Urothelium cell line (cell line): ENCODE results near the gene HMCES.
A peak's percentile ranks its signal among the peaks of the same experiment; 100 is the strongest.
"Not testable (repeated sequence)": the region's sequence is repeated elsewhere in the genome, so short reads cannot be mapped to it uniquely, and the experiment has no call there.

ENCODE experiments used
- DNase-seq: peaks from one replicate; pipeline ENCODE4 v3.0.0; 2011; ENCODE audit warnings: low spot score, mixed read lengths
- FAIRE-seq: peaks from 2 replicates; lab custom pipeline; 2011; peaks lifted over from hg19 to GRCh38; lab: Jason Lieb, UNC

The HMCES gene, protein sequence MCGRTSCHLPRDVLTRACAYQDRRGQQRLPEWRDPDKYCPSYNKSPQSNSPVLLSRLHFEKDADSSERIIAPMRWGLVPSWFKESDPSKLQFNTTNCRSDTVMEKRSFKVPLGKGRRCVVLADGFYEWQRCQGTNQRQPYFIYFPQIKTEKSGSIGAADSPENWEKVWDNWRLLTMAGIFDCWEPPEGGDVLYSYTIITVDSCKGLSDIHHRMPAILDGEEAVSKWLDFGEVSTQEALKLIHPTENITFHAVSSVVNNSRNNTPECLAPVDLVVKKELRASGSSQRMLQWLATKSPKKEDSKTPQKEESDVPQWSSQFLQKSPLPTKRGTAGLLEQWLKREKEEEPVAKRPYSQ

GRCh38 chr3:129278439-129278965, at the start of gene HMCES:
HMCES (plus strand) TSS chr3:129278870; CDS start chr3:129279733, 863 bp downstream.
- DNase-seq (peak; percentile 96), FAIRE-seq (peak; percentile 96)

DNA sequence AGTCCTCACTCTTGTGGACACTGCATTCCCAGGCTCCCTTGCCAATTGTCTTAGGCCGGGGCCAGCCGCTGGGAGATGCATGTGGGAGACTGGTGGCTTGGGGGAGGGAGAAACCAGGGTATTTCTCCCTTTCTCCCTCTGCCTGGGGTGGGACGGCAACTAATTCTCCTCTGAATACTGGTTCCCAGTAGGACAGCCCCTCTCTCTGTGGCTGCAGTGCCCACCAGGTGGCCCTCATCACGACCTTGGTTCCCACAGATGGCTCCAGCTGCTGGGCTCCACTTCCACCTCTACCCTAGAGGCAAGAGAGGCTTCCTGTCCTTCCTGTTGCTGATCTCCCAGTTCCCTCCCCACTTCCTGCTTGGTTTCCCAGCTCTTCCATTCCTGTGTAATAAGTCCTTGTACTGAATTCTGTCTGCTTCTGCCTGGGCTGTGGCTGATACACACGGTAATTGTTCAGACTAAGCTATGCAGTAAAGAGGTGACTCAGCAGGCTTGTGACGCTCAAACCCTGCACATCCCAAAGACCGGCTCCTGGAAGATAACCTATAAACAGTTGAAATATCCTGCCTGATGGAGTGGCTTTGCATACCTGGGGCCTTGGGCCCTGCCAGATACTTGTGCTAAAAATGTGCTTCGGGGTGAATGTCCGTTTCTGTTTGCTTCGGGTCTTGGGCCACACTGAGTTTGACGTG, 49.6 kb upstream of the HMCES start:
- peak; percentile 48 for DNase-seq
- no peak for FAIRE-seq

DNA sequence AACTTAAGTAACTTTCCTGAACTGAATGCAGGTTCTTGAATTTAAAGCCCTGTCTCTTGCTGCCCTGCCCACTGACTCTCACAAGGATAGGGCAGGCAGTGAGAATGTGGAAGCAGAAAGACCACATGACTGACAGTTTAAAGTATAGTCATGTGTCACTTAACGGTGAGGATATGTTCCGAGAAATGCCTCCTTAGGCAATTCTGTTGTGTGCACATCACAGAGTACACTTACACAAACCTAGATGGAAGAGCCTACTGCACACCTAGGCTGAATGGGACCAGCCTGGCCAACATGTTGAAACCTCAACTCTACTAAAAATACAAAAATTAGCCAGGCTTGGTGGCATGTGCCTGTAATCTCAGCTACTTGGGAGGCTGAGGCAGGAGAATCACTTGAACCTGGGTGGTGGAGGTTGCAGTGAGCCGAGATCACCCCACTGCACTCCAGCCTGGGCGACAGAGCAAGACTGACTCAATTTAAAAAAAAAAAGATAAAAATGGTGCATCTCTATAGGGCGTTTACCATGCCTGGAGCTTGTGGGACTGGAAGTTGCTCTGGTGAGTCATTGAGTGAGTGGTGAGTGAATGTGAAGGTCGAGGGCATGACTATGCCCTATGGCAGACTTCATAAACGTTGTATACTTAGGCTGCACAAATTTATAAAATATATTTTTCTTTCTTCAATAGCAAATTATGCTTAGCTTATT, 48.2 kb upstream of the HMCES start:
- FAIRE-seq (no peak), DNase-seq (peak; percentile 57)

DNA sequence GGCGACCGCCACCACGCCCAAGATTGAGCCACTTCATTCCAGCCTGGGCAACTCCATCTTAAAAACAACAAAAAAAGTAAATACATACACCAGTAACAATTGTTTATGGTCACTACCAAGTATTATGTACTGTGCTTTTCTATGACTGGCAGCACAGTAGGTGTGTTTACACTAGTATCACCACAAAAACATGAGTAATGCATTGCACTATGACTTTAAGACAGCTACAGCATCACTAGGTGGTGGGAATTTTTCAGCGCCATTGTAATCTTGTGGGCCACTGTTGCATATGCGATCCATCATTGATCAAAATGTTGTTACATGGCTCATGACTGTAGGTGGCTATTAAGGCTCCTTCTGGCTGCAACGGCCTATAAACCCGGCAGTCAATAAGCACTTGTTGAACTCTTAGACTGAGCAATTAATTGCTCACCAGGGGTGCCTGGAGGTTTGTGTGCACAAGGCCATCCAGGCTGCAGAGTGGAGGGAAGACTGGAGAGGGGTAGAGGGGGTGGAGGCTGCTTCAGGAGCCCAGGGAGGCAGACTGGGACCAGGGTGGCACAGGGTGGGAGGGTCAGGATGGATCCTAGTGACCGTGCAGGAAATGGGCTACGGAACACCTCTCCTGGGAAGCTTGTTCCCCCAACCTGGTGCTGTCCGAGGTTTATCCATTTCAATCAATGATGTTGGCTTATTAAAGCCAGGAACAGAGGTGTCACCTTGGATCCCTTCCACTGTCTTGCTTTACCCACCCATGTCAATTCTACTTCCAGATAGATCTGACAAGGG, 47.1 kb upstream of the HMCES start:
- DNase-seq (no peak), FAIRE-seq (no peak)

DNA sequence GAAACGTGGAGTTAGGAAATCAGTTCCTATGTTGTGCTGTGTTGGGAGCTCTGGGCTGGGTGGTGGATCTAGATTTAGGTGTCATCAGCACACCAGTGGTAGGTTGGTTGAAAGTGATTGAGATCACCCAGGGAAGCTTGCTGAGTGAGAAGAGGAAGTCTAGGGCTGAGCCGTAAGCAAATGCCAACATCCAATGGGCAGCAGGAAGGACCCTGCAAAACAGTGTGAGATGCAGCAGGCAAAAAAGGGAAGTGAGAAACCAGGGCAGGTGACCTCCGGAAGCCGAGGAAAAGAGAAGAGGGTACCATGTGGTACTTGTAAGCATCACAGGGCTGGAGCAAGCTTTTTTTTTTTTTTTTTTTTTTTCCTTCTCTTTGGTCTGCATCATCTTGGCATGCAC, 45.1 kb upstream of the HMCES start:
- FAIRE-seq = no peak

DNA sequence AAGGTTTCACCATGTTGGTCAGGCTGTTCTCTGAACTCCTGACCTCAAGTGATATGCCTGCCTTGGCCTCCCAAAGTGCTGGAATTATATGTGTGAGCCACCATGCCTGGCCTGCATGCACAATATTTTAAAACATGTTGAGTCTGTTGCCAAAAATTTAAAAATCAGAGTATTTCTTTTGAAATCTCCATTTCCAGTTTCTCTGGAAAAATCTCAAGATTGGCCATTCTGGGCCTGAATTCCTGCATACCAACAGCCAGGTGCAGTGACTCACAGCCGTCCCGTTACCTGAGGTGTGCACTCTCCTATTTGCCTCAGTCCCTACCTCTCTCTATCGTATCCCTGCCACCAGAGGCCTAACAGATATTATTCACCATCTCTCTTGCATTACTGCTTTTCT, 44.2 kb upstream of the HMCES start:
- FAIRE-seq = no peak
- DNase-seq = no peak

More for the DNA sequence above, 45.1 kb upstream of the HMCES start:
- no peak for DNase-seq

DNA sequence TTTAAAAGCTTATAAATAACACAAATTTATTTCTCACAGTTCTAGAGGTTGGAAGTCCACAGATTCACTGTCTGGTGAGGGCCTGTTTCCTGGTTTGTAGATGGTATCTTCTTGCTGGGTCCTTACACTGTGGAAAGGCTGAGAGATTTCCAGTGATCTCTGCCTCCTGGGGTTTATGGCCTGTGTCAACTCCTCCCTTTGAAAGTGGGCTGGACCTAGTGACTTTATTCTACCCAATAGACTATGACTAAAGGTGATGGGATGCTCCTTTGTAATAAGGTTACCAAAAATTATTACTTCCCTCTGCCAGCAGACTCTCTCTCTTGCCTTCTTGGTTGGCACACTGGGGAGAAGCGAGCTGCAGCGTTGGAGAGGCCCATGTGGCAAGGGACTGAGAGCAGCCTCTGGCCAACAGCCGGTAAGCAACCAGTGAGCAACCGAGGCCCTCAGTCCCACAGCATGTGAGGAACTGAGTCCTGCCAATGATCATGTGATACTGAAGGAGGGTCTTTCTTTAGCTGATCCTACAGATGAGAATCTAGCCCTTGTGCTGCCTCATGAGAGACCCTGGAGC, 43.2 kb upstream of the HMCES start:
- DNase-seq (no peak), FAIRE-seq (no peak)

- no peak for DNase-seq
- FAIRE-seq = no peak
Measured at GRCh38 chr3:129238945-129239705, 39.5 kb upstream of the HMCES start.

- no peak for DNase-seq
- no peak for FAIRE-seq
Measured at GRCh38 chr3:129239991-129240390, 38.7 kb upstream of the HMCES start.

DNA sequence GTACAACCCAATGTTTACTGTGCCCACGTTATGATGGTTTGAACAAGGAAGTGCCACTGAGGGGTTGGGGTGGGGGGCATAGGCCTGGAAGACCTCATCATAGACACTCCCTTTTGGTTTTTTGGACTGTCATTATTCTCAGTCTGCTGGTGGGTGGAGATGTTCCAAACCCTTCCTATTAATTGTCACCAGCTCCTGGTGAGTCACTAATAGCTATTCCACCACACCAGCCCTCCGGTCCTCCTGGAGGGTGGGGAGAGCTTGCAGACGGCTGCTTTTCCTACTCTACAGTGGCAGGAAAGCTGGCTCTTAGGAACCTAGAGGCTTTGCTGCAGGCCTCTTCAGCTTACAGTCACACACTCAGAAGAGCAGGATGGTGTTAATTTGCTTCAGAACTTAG, 38.2 kb upstream of the HMCES start:
- no peak for DNase-seq
- FAIRE-seq = no peak

GRCh38 chr3:129245141-129245540, 33.5 kb upstream of the HMCES start:
- FAIRE-seq (no peak), DNase-seq (no peak)

GRCh38 chr3:129245641-129246306, 32.9 kb upstream of the HMCES start:
- peak; percentile 88 for DNase-seq
- not testable (repeated sequence) for FAIRE-seq

DNA sequence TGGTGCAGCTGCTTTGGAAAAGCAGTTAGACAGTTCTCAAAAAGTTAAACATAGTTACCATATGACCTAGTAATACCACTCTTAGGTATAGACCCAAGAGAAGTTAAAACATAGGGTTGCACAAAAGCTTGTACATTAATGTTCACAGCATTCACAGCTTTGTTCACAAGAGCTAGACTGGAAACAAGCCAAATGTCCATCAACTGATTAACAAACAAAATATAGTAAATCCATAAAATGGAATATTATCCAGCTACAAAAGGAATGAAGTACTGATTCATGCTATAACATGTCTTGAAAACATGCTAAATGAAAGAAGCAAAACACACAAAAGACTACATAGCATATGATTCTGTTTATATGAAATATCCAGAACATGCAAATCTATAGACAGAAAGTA, 32.0 kb upstream of the HMCES start:
- FAIRE-seq (no peak), DNase-seq (no peak)

- no peak for FAIRE-seq
Measured at GRCh38 chr3:129248286-129248979, 30.2 kb upstream of the HMCES start.

DNA sequence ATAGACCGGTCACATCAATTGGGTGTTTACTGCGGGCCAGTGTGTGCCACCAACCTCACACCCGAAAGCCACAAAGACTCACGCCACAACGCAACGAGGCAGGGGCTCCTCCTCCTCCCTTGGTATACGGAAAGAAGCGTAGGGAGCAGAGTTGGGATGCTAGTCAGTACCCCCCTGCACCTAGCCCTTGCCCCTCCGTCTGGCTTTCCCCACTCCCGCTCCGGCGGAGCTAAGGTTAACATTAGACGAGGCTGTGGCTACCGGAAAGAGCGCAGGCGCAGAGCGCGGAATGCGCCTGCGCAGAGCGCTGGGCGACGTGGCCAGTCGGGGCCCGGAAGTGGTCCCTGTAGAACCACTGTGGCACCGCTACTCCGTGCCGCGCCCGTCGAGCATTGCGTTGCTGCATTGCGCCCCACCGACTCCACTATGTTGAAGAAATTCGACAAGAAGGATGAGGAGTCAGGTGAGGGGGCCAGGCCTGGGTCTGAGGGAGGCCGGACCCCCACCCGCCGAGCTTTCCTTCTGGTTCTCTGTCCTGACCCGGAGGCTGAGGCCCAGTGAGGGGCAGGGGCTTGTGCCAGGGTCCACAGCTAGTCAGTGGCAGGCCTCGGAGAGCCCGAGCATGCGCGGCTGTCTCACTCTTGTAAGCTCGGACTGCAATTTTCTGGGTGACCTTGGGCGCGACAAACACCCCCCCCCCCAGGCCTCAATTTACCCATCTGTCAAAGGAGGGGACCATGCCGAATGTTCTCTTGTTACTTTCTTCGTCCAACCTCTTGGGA, 29.2 kb upstream of the HMCES start, which contains the start of gene COPG1:
Gene COPG1 (plus strand): TSS at position 323 of the 782 bp plus-strand sequence. CDS start 104 bp downstream, at position 427.
- FAIRE-seq = no peak
- peak; percentile 97 for DNase-seq

More at GRCh38 chr3:129248286-129248979, 30.2 kb upstream of the HMCES start:
- DNase-seq = no peak

DNA sequence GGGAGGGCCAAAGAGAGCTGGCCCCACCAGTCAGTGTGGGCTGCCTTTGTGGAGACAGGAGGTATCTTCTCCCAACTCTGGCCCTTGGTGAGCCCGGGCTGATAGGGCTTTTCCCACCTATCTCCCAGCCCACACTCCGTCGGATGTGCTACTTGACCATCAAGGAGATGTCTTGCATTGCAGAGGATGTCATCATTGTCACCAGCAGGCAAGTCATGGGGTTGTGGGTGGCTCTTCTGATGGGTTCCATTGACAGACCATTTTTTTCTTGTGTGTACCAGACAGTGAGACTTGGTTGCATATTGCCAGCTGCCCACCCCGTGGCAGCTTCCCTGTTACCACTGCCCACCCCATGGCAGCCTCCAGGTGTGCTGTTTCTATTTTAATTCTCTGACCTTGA, 25.9 kb upstream of the HMCES start:
- FAIRE-seq (no peak), DNase-seq (no peak)

GRCh38 chr3:129254536-129255230, 24.0 kb upstream of the HMCES start:
- DNase-seq (no peak), FAIRE-seq (no peak)
